Keratinocyte (primary cell): Measurements from ENCODE around the gene CYBB. TPM values are rescaled to one million over a fixed set of nuclear protein-coding genes. Genes with fewer than 3 reads are reported as not detected.

Experiments
- DNase-seq: peaks from one replicate; pipeline ENCODE4 v3.0.0-alpha.2; 2011; ENCODE audit warnings: low read depth, missing footprints, low spot score
- FAIRE-seq: peaks from 2 replicates; lab custom pipeline; 2011; peaks lifted over from hg19 to GRCh38; lab: Jason Lieb, UNC
- H2AFZ ChIP-seq: 2 replicates; pipeline ENCODE4 v1.6.0; 2012; ENCODE audit warnings: low read length, control low read depth, inconsistent platforms; ENCODE audit not compliant: control insufficient read depth
- H3K27ac ChIP-seq: 2 replicates; pipeline ENCODE4 v1.5.1; 2011; ENCODE audit warnings: low read length; ENCODE audit not compliant: control insufficient read depth, insufficient read depth
- H3K27me3 ChIP-seq: 3 replicates; pipeline ENCODE4 v1.6.0; 2011; ENCODE audit warnings: low read length; ENCODE audit not compliant: control insufficient read depth, insufficient read depth; ENCODE audit errors: extremely low read depth
- H3K36me3 ChIP-seq, 2 experiments: 2 replicates in 1 of 2; 3 replicates in 1 of 2; pipeline ENCODE4 v1.5.1; 2011; ENCODE audit warnings: low read length in 2 of 2, mild to moderate bottlenecking in 1 of 2; ENCODE audit not compliant: control insufficient read depth in 2 of 2, insufficient read depth in 2 of 2; ENCODE audit errors: extremely low read depth in 1 of 2
- H3K4me1 ChIP-seq: 3 replicates; pipeline ENCODE4 v1.5.1; 2011; ENCODE audit warnings: low read length; ENCODE audit not compliant: control insufficient read depth, insufficient read depth; ENCODE audit errors: extremely low read depth
- H3K4me2 ChIP-seq: 3 replicates; pipeline ENCODE4 v1.6.0; 2011; ENCODE audit warnings: low read depth, low read length; ENCODE audit not compliant: control insufficient read depth, insufficient read depth; ENCODE audit errors: extremely low read depth
- H3K4me3 ChIP-seq, 3 experiments: fragments of 200-600 bp in 1 of 3; sonication (generic) in 1 of 3; 2 replicates in 2 of 3; 3 replicates in 1 of 3; pipeline ENCODE4 v1.5.1; 2011 to 2016; ENCODE audit warnings: low read length in 3 of 3, mild to moderate bottlenecking in 3 of 3, control low read depth in 2 of 3, inconsistent platforms in 1 of 3, low read depth in 1 of 3, mixed read lengths in 1 of 3, mixed run types in 1 of 3, moderate library complexity in 1 of 3; ENCODE audit not compliant: control insufficient read depth in 2 of 3, insufficient read depth in 2 of 3; ENCODE audit errors: extremely low read depth in 1 of 3
- H3K79me2 ChIP-seq: 2 replicates; pipeline ENCODE4 v1.6.0; 2012; ENCODE audit warnings: low read length; ENCODE audit not compliant: control insufficient read depth, insufficient read depth
- H3K9ac ChIP-seq: 3 replicates; pipeline ENCODE4 v1.6.0; 2011; ENCODE audit warnings: low read length; ENCODE audit not compliant: control insufficient read depth, insufficient read depth; ENCODE audit errors: extremely low read depth
- H3K9me1 ChIP-seq: 3 replicates; pipeline ENCODE4 v1.6.0; 2011; ENCODE audit warnings: low read length; ENCODE audit not compliant: control insufficient read depth, insufficient read depth; ENCODE audit errors: extremely low read depth
- H3K9me3 ChIP-seq: 2 replicates; pipeline ENCODE4 v1.5.1; 2012; ENCODE audit warnings: low read depth, low read length; ENCODE audit not compliant: control insufficient read depth
- H4K20me1 ChIP-seq: 3 replicates; pipeline ENCODE4 v1.6.0; 2011; ENCODE audit warnings: low read length; ENCODE audit not compliant: control insufficient read depth, insufficient read depth; ENCODE audit errors: extremely low read depth
- CTCF ChIP-seq, 3 experiments: IDR thresholded peaks in 1 of 3; conservative IDR thresholded peaks in 1 of 3; optimal IDR thresholded peaks in 1 of 3; 2 replicates in 2 of 3; 3 replicates in 1 of 3; pipeline versions ENCODE3 to v1.5.1; 2011; ENCODE audit warnings: low read length in 3 of 3, mild to moderate bottlenecking in 3 of 3, moderate library complexity in 2 of 3, control low read depth in 1 of 3, inconsistent platforms in 1 of 3; ENCODE audit not compliant: insufficient read depth in 2 of 3; ENCODE audit errors: extremely low read depth in 1 of 3
- EZH2 ChIP-seq: IDR thresholded peaks from one replicate; pipeline ENCODE4 v1.6.1; 2012; ENCODE audit warnings: inconsistent platforms, mild to moderate bottlenecking, low read length, moderate library complexity
- dilution Hi-C: fragments of 300-500 bp; cut with MboI; formaldehyde crosslinking; loops from one replicate; pipeline ENCODE4 v1.7.0; 2020; ENCODE audit warnings: low sequenced_read_pairs; ENCODE audit not compliant: extremely low pct_ligation_motif_present
- polyA plus RNA-seq, 5 experiments: library from polyadenylated mRNA; depleted of rRNA in 3 of 5; stranded (reverse) in 3 of 5; stranded (forward) in 1 of 5; unstranded in 1 of 5; fragments of >200 nt; gene quantifications; 1 replicate in 1 of 5; 2 replicates in 3 of 5; 3 replicates in 1 of 5; pipeline versions ENCODE4 v1.2.1 to v1.2.3, GENCODE V29; 2011 to 2012; ENCODE audit warnings: missing spikeins in 2 of 5, low read depth in 1 of 5, low replicate concordance in 1 of 5

CYBB gene
- polyA plus RNA-seq, 1 donor (not counting 4 experiments of a cell fraction or from before 2014, with no cell fraction given) = 0.03 TPM

GRCh38 chrX:37825215-37825842 lies 45.5 kb downstream of the CYBB start:
- H4K20me1 ChIP-seq = no peaks in the 10 kb centered on the region
- no peak overlapping the region for H2AFZ ChIP-seq
- no peak overlapping the region for H3K4me2 ChIP-seq
- H3K9ac ChIP-seq = no peak overlapping the region
- TF ChIP-seq CTCF (optimal IDR thresholded peaks at IDR 0.05 in 1 of 3, IDR thresholded peaks at IDR 0.05 in 1 of 3, conservative IDR thresholded peaks at IDR 0.05 in 1 of 3; ENCODE audit: extremely low read depth in 1 of 3, insufficient read depth in 2 of 3, low read length in 3 of 3) = peak; percentile 65 to 93 (median 91)
- TF ChIP-seq EZH2 = no peak
- H3K27me3 ChIP-seq = no peaks in the 10 kb centered on the region
- no peaks in the 10 kb centered on the region for H3K9me1 ChIP-seq
- H3K4me1 ChIP-seq = no peaks in the 10 kb centered on the region
- no peaks in the 10 kb centered on the region for H3K36me3 ChIP-seq
- no peak overlapping the region for H3K4me3 ChIP-seq
- H3K27ac ChIP-seq = no peak overlapping the region
- no peaks in the 10 kb centered on the region for H3K79me2 ChIP-seq
- FAIRE-seq (peak; percentile 23), DNase-seq (no peak)
- no peaks in the 10 kb centered on the region for H3K9me3 ChIP-seq
- dilution Hi-C loops = no loop called here

GRCh38 chrX:37829721-37830120 lies 49.9 kb downstream of the CYBB start:
- dilution Hi-C loops = no loop called here
- Histone ChIP-seq H3K4me1 (no peaks in the 10 kb centered on the region), H3K9me3 (no peaks in the 10 kb centered on the region), H3K27ac (no peak overlapping the region), H4K20me1 (no peaks in the 10 kb centered on the region), H3K79me2 (no peaks in the 10 kb centered on the region), H3K36me3 (no peaks in the 10 kb centered on the region), H3K4me2 (no peak overlapping the region), H3K27me3 (no peaks in the 10 kb centered on the region), H3K9me1 (no peaks in the 10 kb centered on the region), H3K4me3 (no peak overlapping the region), H3K9ac (no peak overlapping the region), H2AFZ (no peak overlapping the region)
- DNase-seq (no peak), FAIRE-seq (no peak)
- TF ChIP-seq EZH2 = no peak
- no peak for TF ChIP-seq CTCF (optimal IDR thresholded peaks at IDR 0.05 in 1 of 3, IDR thresholded peaks at IDR 0.05 in 1 of 3, conservative IDR thresholded peaks at IDR 0.05 in 1 of 3; ENCODE audit: extremely low read depth in 1 of 3, insufficient read depth in 2 of 3, low read length in 3 of 3)
